Measurements from ENCODE around the gene PRSS33. TPM values are rescaled to one million over a fixed set of nuclear protein-coding genes. Genes with fewer than 3 reads are reported as not detected.

PRSS33 gene
- total and polyA plus RNA-seq, 7 donors, result not detected

DNA sequence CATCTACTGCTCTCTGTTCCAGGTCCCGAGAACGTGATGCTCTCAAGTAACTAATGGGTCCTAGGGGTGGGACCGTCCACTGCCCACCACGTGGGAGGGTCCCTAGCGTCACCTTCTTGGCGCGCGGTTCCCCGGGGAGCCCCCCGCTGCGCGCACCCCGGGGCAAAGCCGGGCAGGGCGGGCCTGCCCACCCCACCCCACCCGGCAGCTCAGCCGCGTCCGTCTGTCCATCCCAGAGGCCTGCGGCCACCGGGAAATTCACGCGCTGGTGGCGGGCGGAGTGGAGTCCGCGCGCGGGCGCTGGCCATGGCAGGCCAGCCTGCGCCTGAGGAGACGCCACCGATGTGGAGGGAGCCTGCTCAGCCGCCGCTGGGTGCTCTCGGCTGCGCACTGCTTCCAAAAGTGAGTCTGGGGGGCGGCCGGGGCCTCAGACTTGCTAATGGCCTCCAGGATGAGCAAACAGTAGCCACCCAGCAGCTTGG is 11.4 kb upstream of the PRSS33 start:
- 91 to 92% methylated on average over 39 of the region's 39 CpGs for WGBS, 2 donors
- H3K9me3 ChIP-seq, result peaks cover 0 to 2% (median under 1%) of the 10 kb centered on the region in 4 donors
- DNase-seq, result no peak
- TF ChIP-seq POLR2A (IDR thresholded peaks at IDR 0.05) (no peak), EP300 (IDR thresholded peaks at IDR 0.05) (no peak), POLR2AphosphoS5 (IDR thresholded peaks at IDR 0.05) (no peak)
- TF ChIP-seq, protein P1, sequence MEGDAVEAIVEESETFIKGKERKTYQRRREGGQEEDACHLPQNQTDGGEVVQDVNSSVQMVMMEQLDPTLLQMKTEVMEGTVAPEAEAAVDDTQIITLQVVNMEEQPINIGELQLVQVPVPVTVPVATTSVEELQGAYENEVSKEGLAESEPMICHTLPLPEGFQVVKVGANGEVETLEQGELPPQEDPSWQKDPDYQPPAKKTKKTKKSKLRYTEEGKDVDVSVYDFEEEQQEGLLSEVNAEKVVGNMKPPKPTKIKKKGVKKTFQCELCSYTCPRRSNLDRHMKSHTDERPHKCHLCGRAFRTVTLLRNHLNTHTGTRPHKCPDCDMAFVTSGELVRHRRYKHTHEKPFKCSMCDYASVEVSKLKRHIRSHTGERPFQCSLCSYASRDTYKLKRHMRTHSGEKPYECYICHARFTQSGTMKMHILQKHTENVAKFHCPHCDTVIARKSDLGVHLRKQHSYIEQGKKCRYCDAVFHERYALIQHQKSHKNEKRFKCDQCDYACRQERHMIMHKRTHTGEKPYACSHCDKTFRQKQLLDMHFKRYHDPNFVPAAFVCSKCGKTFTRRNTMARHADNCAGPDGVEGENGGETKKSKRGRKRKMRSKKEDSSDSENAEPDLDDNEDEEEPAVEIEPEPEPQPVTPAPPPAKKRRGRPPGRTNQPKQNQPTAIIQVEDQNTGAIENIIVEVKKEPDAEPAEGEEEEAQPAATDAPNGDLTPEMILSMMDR (IDR thresholded peaks at IDR 0.05), result no peak
- no peak overlapping the region for H3K27ac ChIP-seq
- H3K27me3 ChIP-seq, result peaks cover 6 to 22% (median 12%) of the 10 kb centered on the region in 3 donors
- H3K4me3 ChIP-seq, result no peak overlapping the region
- H3K36me3 ChIP-seq, result no peaks in the 10 kb centered on the region
- intact Hi-C loops (cut with DNase I), result no loop called here
- H3K4me1 ChIP-seq, result no peaks in the 10 kb centered on the region

DNA sequence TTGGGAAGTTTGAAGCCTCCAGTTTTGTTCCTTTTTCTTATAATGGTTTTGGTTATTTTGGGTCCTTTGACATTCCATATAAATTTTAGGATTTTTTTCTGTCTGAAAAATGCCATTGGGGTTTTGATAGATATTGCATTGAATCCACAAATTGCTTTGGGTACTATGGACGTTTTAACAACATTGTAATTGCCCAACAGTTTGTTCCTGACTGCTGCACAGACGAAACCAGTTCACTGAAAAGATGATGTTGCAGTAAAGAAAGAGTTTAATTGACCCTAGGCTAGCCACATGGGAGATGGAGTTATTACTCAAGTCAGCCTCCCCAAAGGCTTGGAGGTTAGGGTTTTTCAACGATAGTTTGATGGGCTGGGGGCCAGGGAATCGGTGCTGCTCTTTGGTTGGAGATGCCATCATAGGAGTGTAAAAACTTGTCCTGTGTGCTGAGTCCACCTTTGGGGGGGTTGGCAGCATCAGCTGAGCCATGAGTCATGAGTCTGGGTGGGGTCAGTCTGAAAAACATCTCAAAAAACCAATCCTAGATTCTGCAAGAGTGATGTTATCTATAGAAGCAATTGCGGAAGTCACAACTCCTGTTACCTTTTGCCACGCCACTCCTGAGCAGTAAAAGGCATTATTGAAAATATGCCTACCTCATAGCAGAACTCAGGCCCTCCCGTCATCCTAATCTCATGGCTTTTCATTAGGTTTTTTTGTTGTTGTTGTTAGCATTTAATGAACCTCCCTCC is 8.2 kb upstream of the PRSS33 start:
- H3K27ac ChIP-seq, result no peak overlapping the region
- intact Hi-C loops (cut with DNase I), result no loop called here
- H3K9me3 ChIP-seq, result no peaks in the 10 kb centered on the region
- H3K4me3 ChIP-seq, result no peak overlapping the region
- WGBS, 2 donors, result 12 to 65% methylated on average over 7 of the region's 7 CpGs
- H3K27me3 ChIP-seq, result peaks cover 6 to 37% (median 16%) of the 10 kb centered on the region in 3 donors
- H3K36me3 ChIP-seq, result no peaks in the 10 kb centered on the region
- no peaks in the 10 kb centered on the region for H3K4me1 ChIP-seq
- TF ChIP-seq POLR2A (IDR thresholded peaks at IDR 0.05) (no peak), EP300 (IDR thresholded peaks at IDR 0.05) (no peak), POLR2AphosphoS5 (IDR thresholded peaks at IDR 0.05) (no peak)
- TF ChIP-seq, protein P1 (IDR thresholded peaks at IDR 0.05), result no peak
- peak; percentile 9 for DNase-seq

DNA sequence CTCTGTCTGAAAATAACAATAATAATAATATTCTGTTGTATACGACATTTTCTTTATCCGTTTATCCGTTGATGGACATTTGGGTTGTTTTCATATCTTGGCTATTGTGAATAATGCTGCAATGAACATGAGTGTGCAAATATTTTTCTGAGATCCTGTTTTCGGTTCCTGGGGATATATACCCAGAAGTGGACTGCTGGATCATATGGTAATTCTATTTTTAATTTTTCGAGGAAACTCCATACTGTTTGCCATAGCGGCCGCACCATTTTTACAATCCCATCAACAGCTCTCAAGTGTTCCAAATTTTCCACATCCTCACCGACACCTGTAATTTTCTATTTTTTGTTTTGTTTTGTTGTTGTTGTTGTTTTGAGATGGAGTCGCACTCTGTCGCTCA is 5.6 kb upstream of the PRSS33 start:
- intact Hi-C loops (cut with DNase I), result no loop called here
- 92% methylated on average over 10 of the region's 10 CpGs for WGBS, 2 donors
- peaks cover 0 to 44% (median 8%) of the 10 kb centered on the region in 3 donors for H3K27me3 ChIP-seq

DNA sequence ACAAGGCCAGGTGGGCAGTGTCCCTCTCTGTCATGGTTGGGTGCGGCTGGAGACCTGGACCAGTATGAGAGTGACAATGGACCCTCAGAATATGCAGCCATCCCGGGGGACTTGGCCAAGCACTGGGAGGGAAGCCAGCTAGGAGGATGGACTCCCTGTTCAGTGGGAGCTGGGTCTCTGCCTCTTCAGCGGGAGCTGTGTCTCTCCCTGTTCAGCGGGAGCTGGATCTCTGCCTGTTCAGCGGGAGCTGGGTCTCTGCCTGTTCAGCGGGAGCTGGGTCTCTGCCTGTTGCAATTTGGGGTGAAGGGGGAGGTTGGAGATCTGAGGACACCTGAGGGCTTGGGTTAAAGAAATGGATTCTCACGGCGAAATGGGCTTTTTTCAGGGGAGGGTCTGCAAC is 3.8 kb upstream of the PRSS33 start:
- intact Hi-C loops (cut with DNase I), result no loop called here
- H3K9me3 ChIP-seq, result no peaks in the 10 kb centered on the region
- peaks cover 7 to 56% (median 23%) of the 10 kb centered on the region in 3 donors for H3K27me3 ChIP-seq
- no peak overlapping the region for H3K4me3 ChIP-seq
- H3K36me3 ChIP-seq, result no peaks in the 10 kb centered on the region
- 86 to 88% methylated on average over 8 of the region's 8 CpGs for WGBS, 2 donors
- no peaks in the 10 kb centered on the region for H3K4me1 ChIP-seq
- peak; percentile 44 for DNase-seq
- no peak overlapping the region for H3K27ac ChIP-seq
- TF ChIP-seq POLR2A (IDR thresholded peaks at IDR 0.05) (no peak), EP300 (IDR thresholded peaks at IDR 0.05) (no peak), POLR2AphosphoS5 (IDR thresholded peaks at IDR 0.05) (no peak)
- TF ChIP-seq, protein P1 (IDR thresholded peaks at IDR 0.05), result no peak

More for the DNA sequence above, 5.6 kb upstream of the PRSS33 start:
- Histone ChIP-seq H3K27ac (no peak overlapping the region), H3K4me1 (no peaks in the 10 kb centered on the region), H3K9me3 (no peaks in the 10 kb centered on the region), H3K4me3 (no peak overlapping the region), H3K36me3 (no peaks in the 10 kb centered on the region)
- DNase-seq, result peak; percentile 5
- TF ChIP-seq, protein P1 (IDR thresholded peaks at IDR 0.05), result no peak
- no peak for TF ChIP-seq POLR2A (IDR thresholded peaks at IDR 0.05)
- TF ChIP-seq EP300 (IDR thresholded peaks at IDR 0.05), result no peak
- TF ChIP-seq POLR2AphosphoS5 (IDR thresholded peaks at IDR 0.05), result no peak
